Neural cell (in vitro differentiated cells): ENCODE results near the gene USP36. TPM values are rescaled to one million over a fixed set of nuclear protein-coding genes. Genes with fewer than 3 reads are reported as not detected.

ENCODE experiments used
- H2AFZ ChIP-seq: fragments of 200-600, 300-800 bp; sonication (generic), shearing (Covaris generic); 2 replicates; pipeline ENCODE4 v1.6.0; 2014; ENCODE audit warnings: low read depth, mild to moderate bottlenecking, antibody characterized with exemption, low read length, moderate library complexity
- H3F3A ChIP-seq: fragments of 200-600 bp; shearing (Covaris generic); 2 replicates; pipeline ENCODE4 v1.6.1; 2016; ENCODE audit warnings: mild to moderate bottlenecking, moderate library complexity, mixed read lengths, antibody characterized with exemption, low read length; ENCODE audit not compliant: insufficient read depth, poor library complexity, severe bottlenecking
- H3K27ac ChIP-seq: fragments of 200-600, 300-800 bp; sonication (generic), shearing (Covaris generic); 2 replicates; pipeline ENCODE4 v1.5.1; 2014; ENCODE audit warnings: mild to moderate bottlenecking, low read length, moderate library complexity
- H3K27me3 ChIP-seq: fragments of 300-800, 200-600 bp; sonication (generic), shearing (Covaris generic); 2 replicates; pipeline ENCODE4 v1.6.0; 2014; ENCODE audit warnings: mild to moderate bottlenecking, low read depth, low read length, moderate library complexity; ENCODE audit not compliant: insufficient read depth
- H3K36me3 ChIP-seq: fragments of 300-800, 200-600 bp; sonication (generic), shearing (Covaris generic); 2 replicates; pipeline ENCODE4 v1.5.1; 2014; ENCODE audit warnings: mild to moderate bottlenecking, antibody characterized with exemption, low read length, moderate library complexity; ENCODE audit not compliant: insufficient read depth
- H3K4me2 ChIP-seq: fragments of 300-800, 200-600 bp; sonication (generic), shearing (Covaris generic); 2 replicates; pipeline ENCODE4 v1.6.0; 2014; ENCODE audit warnings: mild to moderate bottlenecking, low read length
- H3K4me3 ChIP-seq: fragments of 300-800, 200-600 bp; sonication (generic), shearing (Covaris generic); 2 replicates; pipeline ENCODE4 v1.5.1; 2014; ENCODE audit warnings: mild to moderate bottlenecking, low read length, moderate library complexity
- H3K79me2 ChIP-seq: fragments of 200-600 bp; shearing (Covaris generic); replicated peaks from 2 replicates; pipeline ENCODE4 v1.6.0; 2014; ENCODE audit warnings: mild to moderate bottlenecking, low read length, moderate library complexity; ENCODE audit not compliant: insufficient read depth
- H3K9ac ChIP-seq: fragments of 300-800, 200-600 bp; sonication (generic), shearing (Covaris generic); 2 replicates; pipeline ENCODE4 v1.6.1; 2016; ENCODE audit warnings: mild to moderate bottlenecking, low read length, mixed read lengths
- H3K9me2 ChIP-seq: fragments of 200-600 bp; shearing (Covaris generic); 2 replicates; pipeline ENCODE4 v1.6.1; 2016; ENCODE audit warnings: mild to moderate bottlenecking, low read length, mixed read lengths; ENCODE audit not compliant: insufficient read depth
- H3K9me3 ChIP-seq: fragments of 200-600, 300-800 bp; sonication (generic), shearing (Covaris generic); 2 replicates; pipeline ENCODE4 v1.6.1; 2016; ENCODE audit warnings: mild to moderate bottlenecking, mixed run types, low read length, moderate library complexity, mixed read lengths
- H4K20me1 ChIP-seq: fragments of 200-600 bp; shearing (Covaris generic); 2 replicates; pipeline ENCODE4 v1.6.1; 2016; ENCODE audit warnings: mild to moderate bottlenecking, mixed run types; ENCODE audit not compliant: insufficient read depth
- CTCF ChIP-seq: fragments of 450-650 bp; IDR thresholded peaks from 2 replicates; pipeline ENCODE4 v1.5.1; 2014; ENCODE audit warnings: antibody characterized with exemption, mild to moderate bottlenecking, moderate library complexity; ENCODE audit not compliant: poor library complexity, severe bottlenecking
- EP300 ChIP-seq: fragments of 450-650 bp; conservative IDR thresholded peaks from 2 replicates; pipeline ENCODE4 v1.6.1; 2014; ENCODE audit warnings: antibody characterized with exemption, mild to moderate bottlenecking, moderate library complexity; ENCODE audit not compliant: poor library complexity, severe bottlenecking
- EZH2 ChIP-seq: fragments of 200-600, 300-800 bp; shearing (Covaris generic), sonication (generic); IDR thresholded peaks from 2 replicates; pipeline ENCODE4 v1.6.1; 2014; ENCODE audit warnings: antibody characterized with exemption, low read length, borderline replicate concordance, mild to moderate bottlenecking; ENCODE audit not compliant: insufficient read depth, poor library complexity, severe bottlenecking
- MXI1 ChIP-seq: fragments of 450-650 bp; conservative IDR thresholded peaks from 2 replicates; pipeline ENCODE4 v1.6.1; 2014; ENCODE audit warnings: antibody characterized with exemption, mild to moderate bottlenecking; ENCODE audit not compliant: poor library complexity, severe bottlenecking
- POLR2AphosphoS5 ChIP-seq: IDR thresholded peaks from 2 replicates; pipeline ENCODE4 v1.6.1; 2012
- RAD21 ChIP-seq: fragments of 450-650 bp; conservative IDR thresholded peaks from 2 replicates; pipeline ENCODE4 v1.6.1; 2014; ENCODE audit warnings: antibody characterized with exemption, mild to moderate bottlenecking, moderate library complexity
- REST ChIP-seq: IDR thresholded peaks from 2 replicates; pipeline ENCODE4 v1.6.1; 2012; ENCODE audit warnings: borderline replicate concordance
- SMC3 ChIP-seq: fragments of 450-650 bp; conservative IDR thresholded peaks from 2 replicates; pipeline ENCODE4 v1.6.1; 2014; ENCODE audit warnings: antibody characterized with exemption, mild to moderate bottlenecking, moderate library complexity; ENCODE audit not compliant: poor library complexity
- TAF1 ChIP-seq: IDR thresholded peaks from 2 replicates; pipeline ENCODE4 v1.6.1; 2012; ENCODE audit warnings: low read depth
- polyA plus RNA-seq: library from polyadenylated mRNA; depleted of rRNA; stranded (reverse); fragments of >200 nt; gene quantifications from 2 replicates; pipeline ENCODE4 v1.2.3, GENCODE V29; 2014

Gene USP36
- polyA plus RNA-seq, 1 donor from 2014 or later, result 14.4 TPM

- H3K27ac ChIP-seq, result no peak overlapping the region
- no peak for TF ChIP-seq EP300
- no peak for TF ChIP-seq REST
- no peak for TF ChIP-seq CTCF
- TF ChIP-seq MXI1, result no peak
- TF ChIP-seq SMC3, result no peak
- TF ChIP-seq POLR2AphosphoS5, result no peak
- TF ChIP-seq RAD21, result no peak
- TF ChIP-seq TAF1, result no peak
- no peak for TF ChIP-seq EZH2
- H3K27me3 ChIP-seq, result no peaks in the 10 kb centered on the region
- H4K20me1 ChIP-seq, result no peaks in the 10 kb centered on the region
- no peak overlapping the region for H3K4me2 ChIP-seq
- no peaks in the 10 kb centered on the region for H3K9me3 ChIP-seq
- H3K9me2 ChIP-seq, result no peaks in the 10 kb centered on the region
- H3K9ac ChIP-seq, result no peak overlapping the region
- H3F3A ChIP-seq, result no peaks in the 10 kb centered on the region
- H3K4me3 ChIP-seq, result no peak overlapping the region
- no peaks in the 10 kb centered on the region for H3K79me2 ChIP-seq
- H3K36me3 ChIP-seq, result peaks cover 3% of the 10 kb centered on the region
- no peak overlapping the region for H2AFZ ChIP-seq
Measured at GRCh38 chr17:78818152-78818846, 22.3 kb downstream of the USP36 start.

- Histone ChIP-seq H3K9me2 (no peaks in the 10 kb centered on the region), H2AFZ (no peak overlapping the region), H3K4me2 (no peak overlapping the region), H3K27me3 (no peaks in the 10 kb centered on the region), H3K79me2 (no peaks in the 10 kb centered on the region), H3K9me3 (no peaks in the 10 kb centered on the region), H3K27ac (no peak overlapping the region), H3K36me3 (peaks cover 3% of the 10 kb centered on the region), H3F3A (no peaks in the 10 kb centered on the region), H3K9ac (no peak overlapping the region), H3K4me3 (no peak overlapping the region), H4K20me1 (no peaks in the 10 kb centered on the region)
- TF ChIP-seq SMC3 (no peak), MXI1 (no peak), REST (no peak), POLR2AphosphoS5 (no peak), TAF1 (no peak), EP300 (no peak), CTCF (no peak), RAD21 (no peak), EZH2 (no peak)
Measured at GRCh38 chr17:78817123-78817522, 23.5 kb downstream of the USP36 start.
